Adrenal gland (tissue), 5 donors: ENCODE measurements around the gene YTHDF1.

Source experiments
- CTCF ChIP-seq, 6 experiments: fragments of 450-650 bp in 4 of 6; fragments of 200-600 bp in 2 of 6; sonication (generic) in 1 of 6; IDR thresholded peaks; 1 replicate in 5 of 6; 2 replicates in 1 of 6; pipeline versions ENCODE4 v1.5.1 to v1.8.0; 2016 to 2021; ENCODE audit warnings: antibody characterized with exemption in 6 of 6, mild to moderate bottlenecking in 2 of 6, moderate library complexity in 1 of 6
- POLR2A ChIP-seq, 2 donors: fragments of 450-650 bp; IDR thresholded peaks; one replicate each; pipeline ENCODE4 v1.6.1; 2017; ENCODE audit warnings: antibody characterized with exemption in 2 of 2, mild to moderate bottlenecking in 2 of 2, moderate library complexity in 1 of 2
- donor health status: DM: no; HTN: no; CAD: no.

GRCh38 chr20:63194797-63195173, 21.1 kb downstream of the YTHDF1 start:
- no peak for TF ChIP-seq CTCF (IDR thresholded peaks at IDR 0.05)
- no peak for TF ChIP-seq POLR2A (IDR thresholded peaks at IDR 0.05)
